Upper lobe of right lung (tissue), 1 donor: Measurements from ENCODE around the gene TCF23. TPM values are rescaled to one million over a fixed set of nuclear protein-coding genes. Genes with fewer than 3 reads are reported as not detected.

Experiments used
- ATAC-seq: fragments of 200-7000 bp; cut with Tn5 transposase; one replicate; pipeline ENCODE4 v1.9.1; 2020; ENCODE audit warnings: mild to moderate bottlenecking, moderate library complexity
- DNase-seq: peaks from one replicate; pipeline ENCODE4 v3.0.0-alpha.2; 2020
- H3K27ac ChIP-seq: fragments of 200-600 bp; one replicate; pipeline ENCODE4 v1.8.0; 2022
- H3K27me3 ChIP-seq: fragments of 200-600 bp; one replicate; pipeline ENCODE4 v1.8.0; 2022; ENCODE audit warnings: mild to moderate bottlenecking
- H3K36me3 ChIP-seq: fragments of 200-600 bp; one replicate; pipeline ENCODE4 v1.8.0; 2022
- H3K4me1 ChIP-seq: fragments of 200-600 bp; one replicate; pipeline ENCODE4 v1.8.0; 2022
- H3K4me3 ChIP-seq: fragments of 200-600 bp; one replicate; pipeline ENCODE4 v1.8.0; 2022; ENCODE audit warnings: mild to moderate bottlenecking
- H3K9me3 ChIP-seq: fragments of 200-600 bp; one replicate; pipeline ENCODE4 v1.8.0; 2022
- CTCF ChIP-seq: fragments of 200-600 bp; IDR thresholded peaks from one replicate; pipeline ENCODE4 v1.8.0; 2022; ENCODE audit warnings: antibody characterized with exemption
- intact Hi-C: fragments of 100-400 bp; cut with DNase I; formaldehyde crosslinking; loops from one replicate; pipeline ENCODE4 v1.11.0; 2022
- total RNA-seq: library from RNA; stranded (reverse); fragmentation: NEBNext Ultra II Directional; extraction: Animal tissue kit (Norgen Biotek cat#: 25700); gene quantifications from one replicate; pipeline ENCODE4 v1.2.1, GENCODE V29; 2021
- donor health status: DM: no; HTN: yes; CAD: no; lungs with severe emphysema.

Gene TCF23
- total RNA-seq, 1 donor from 2014 or later: not detected

GRCh38 chr2:27149570-27150405 is 984 bp downstream of the TCF23 start:
- TF ChIP-seq CTCF: no peak
- Histone ChIP-seq H3K27me3 (no peaks in the 10 kb centered on the region), H3K4me1 (no peaks in the 10 kb centered on the region), H3K4me3 (no peak overlapping the region), H3K27ac (no peak overlapping the region), H3K9me3 (no peaks in the 10 kb centered on the region), H3K36me3 (no peaks in the 10 kb centered on the region)
- DNase-seq (no peak), ATAC-seq (no peak)
- intact Hi-C loops: no loop called here

- no peaks in the 10 kb centered on the region for H3K36me3 ChIP-seq
- ATAC-seq: no peak
- no peaks in the 10 kb centered on the region for H3K4me1 ChIP-seq
- H3K27ac ChIP-seq: no peak overlapping the region
- no peak overlapping the region for H3K4me3 ChIP-seq
- H3K27me3 ChIP-seq: no peaks in the 10 kb centered on the region
- H3K9me3 ChIP-seq: no peaks in the 10 kb centered on the region
- DNase-seq: no peak
- TF ChIP-seq CTCF: no peak
- intact Hi-C loops: no loop called here
Observed at GRCh38 chr2:27150639-27151230, 1.9 kb downstream of the TCF23 start.

GRCh38 chr2:27152102-27152795 is 3.4 kb downstream of the TCF23 start:
- Histone ChIP-seq H3K9me3 (no peaks in the 10 kb centered on the region), H3K27ac (no peak overlapping the region), H3K27me3 (no peaks in the 10 kb centered on the region), H3K36me3 (no peaks in the 10 kb centered on the region), H3K4me1 (no peaks in the 10 kb centered on the region), H3K4me3 (no peak overlapping the region)
- no peak for ATAC-seq
- intact Hi-C loops: no loop called here
- no peak for DNase-seq
- TF ChIP-seq CTCF: no peak

- H3K4me3 ChIP-seq: no peak overlapping the region
- H3K36me3 ChIP-seq: no peaks in the 10 kb centered on the region
- ATAC-seq: no peak
- no peaks in the 10 kb centered on the region for H3K4me1 ChIP-seq
- no peak overlapping the region for H3K27ac ChIP-seq
- H3K9me3 ChIP-seq: no peaks in the 10 kb centered on the region
- TF ChIP-seq CTCF: no peak
- intact Hi-C loops: no loop called here
- H3K27me3 ChIP-seq: no peaks in the 10 kb centered on the region
- no peak for DNase-seq
Observed at GRCh38 chr2:27152796-27153464, 4.1 kb downstream of the TCF23 start.

- Histone ChIP-seq H3K4me1 (no peaks in the 10 kb centered on the region), H3K4me3 (no peak overlapping the region), H3K27ac (no peak overlapping the region), H3K9me3 (no peaks in the 10 kb centered on the region), H3K36me3 (no peaks in the 10 kb centered on the region), H3K27me3 (no peaks in the 10 kb centered on the region)
- TF ChIP-seq CTCF: no peak
- intact Hi-C loops: no loop called here
- DNase-seq (no peak), ATAC-seq (no peak)
Observed at GRCh38 chr2:27154488-27154887, 5.7 kb downstream of the TCF23 start.
